ENCODE results near the gene TAC4. TPM values are rescaled to one million over a fixed set of nuclear protein-coding genes. Genes with fewer than 3 reads are reported as not detected.

Gene TAC4
- total RNA-seq, 1 donor from 2014 or later = not detected

- H3K9me3 ChIP-seq (ENCODE audit: insufficient read depth, low read depth, low read length) = no peaks in the 10 kb centered on the region
- no peaks in the 10 kb centered on the region for H3K36me3 ChIP-seq (ENCODE audit: insufficient read depth, low read length)
- Mint-ChIP-seq H3K36me3 (ENCODE audit: low read depth, unreplicated experiment) (peaks cover 11% of the 10 kb centered on the region), H3K4me3 (ENCODE audit: unreplicated experiment) (no peak overlapping the region), H3K27me3 (ENCODE audit: low read depth, unreplicated experiment) (no peaks in the 10 kb centered on the region), H3K27ac (ENCODE audit: unreplicated experiment) (no peak overlapping the region), H3K9me3 (ENCODE audit: unreplicated experiment) (no peaks in the 10 kb centered on the region), H3K4me1 (ENCODE audit: low read depth, unreplicated experiment) (peaks cover 6% of the 10 kb centered on the region)
- no peaks in the 10 kb centered on the region for H3K4me1 ChIP-seq (ENCODE audit: insufficient read depth, low read length)
- no peak overlapping the region for H3K4me2 ChIP-seq (ENCODE audit: low read length)
- H3K27ac ChIP-seq (ENCODE audit: low read depth, low read length) = no peak overlapping the region
- H3K27me3 ChIP-seq (ENCODE audit: insufficient read depth, low read length) = no peaks in the 10 kb centered on the region
- no peak overlapping the region for H2AFZ ChIP-seq (ENCODE audit: low read depth, low read length)
- DNase-seq (ENCODE audit: low read depth) = no peak
- H3K4me3 ChIP-seq (ENCODE audit: insufficient read depth, low read depth, low read length) = no peak overlapping the region
- H3K9ac ChIP-seq (ENCODE audit: low read length) = no peak overlapping the region
- no peaks in the 10 kb centered on the region for H3K79me2 ChIP-seq (ENCODE audit: insufficient read depth, low read length)
- no peaks in the 10 kb centered on the region for H4K20me1 ChIP-seq (ENCODE audit: insufficient read depth, low read length)
- FAIRE-seq = no peak
- TF ChIP-seq CTCF (IDR thresholded peaks at IDR 0.05; ENCODE audit: insufficient read depth, low read depth, low read length) (no peak), EZH2 (IDR thresholded peaks at IDR 0.05; ENCODE audit: insufficient read depth, low read length) (no peak)
Measured at GRCh38 chr17:49842846-49843245, 5.0 kb downstream of the TAC4 start.

GRCh38 chr17:49842371-49842770 lies 5.5 kb downstream of the TAC4 start:
- TF ChIP-seq EZH2 (IDR thresholded peaks at IDR 0.05; ENCODE audit: insufficient read depth, low read length) = no peak
- no peak for TF ChIP-seq CTCF (IDR thresholded peaks at IDR 0.05; ENCODE audit: insufficient read depth, low read depth, low read length)
- H3K36me3 ChIP-seq (ENCODE audit: insufficient read depth, low read length) = no peaks in the 10 kb centered on the region
- H3K27me3 Mint-ChIP-seq (ENCODE audit: low read depth, unreplicated experiment) = no peaks in the 10 kb centered on the region
- DNase-seq (ENCODE audit: low read depth) (no peak), FAIRE-seq (no peak)
- H3K4me1 ChIP-seq (ENCODE audit: insufficient read depth, low read length) = no peaks in the 10 kb centered on the region
- H3K27me3 ChIP-seq (ENCODE audit: insufficient read depth, low read length) = no peaks in the 10 kb centered on the region
- no peaks in the 10 kb centered on the region for H3K9me3 Mint-ChIP-seq (ENCODE audit: unreplicated experiment)
- H3K79me2 ChIP-seq (ENCODE audit: insufficient read depth, low read length) = no peaks in the 10 kb centered on the region
- no peak overlapping the region for H3K4me3 Mint-ChIP-seq (ENCODE audit: unreplicated experiment)
- no peak overlapping the region for H3K4me3 ChIP-seq (ENCODE audit: insufficient read depth, low read depth, low read length)
- no peaks in the 10 kb centered on the region for H3K9me3 ChIP-seq (ENCODE audit: insufficient read depth, low read depth, low read length)
- H3K4me2 ChIP-seq (ENCODE audit: low read length) = no peak overlapping the region
- H3K27ac Mint-ChIP-seq (ENCODE audit: unreplicated experiment) = no peak overlapping the region
- H4K20me1 ChIP-seq (ENCODE audit: insufficient read depth, low read length) = no peaks in the 10 kb centered on the region
- H3K4me1 Mint-ChIP-seq (ENCODE audit: low read depth, unreplicated experiment) = peaks cover 7% of the 10 kb centered on the region
- H3K36me3 Mint-ChIP-seq (ENCODE audit: low read depth, unreplicated experiment) = peaks cover 11% of the 10 kb centered on the region
- H3K27ac ChIP-seq (ENCODE audit: low read depth, low read length) = no peak overlapping the region
- H3K9ac ChIP-seq (ENCODE audit: low read length) = no peak overlapping the region
- no peak overlapping the region for H2AFZ ChIP-seq (ENCODE audit: low read depth, low read length)

DNA sequence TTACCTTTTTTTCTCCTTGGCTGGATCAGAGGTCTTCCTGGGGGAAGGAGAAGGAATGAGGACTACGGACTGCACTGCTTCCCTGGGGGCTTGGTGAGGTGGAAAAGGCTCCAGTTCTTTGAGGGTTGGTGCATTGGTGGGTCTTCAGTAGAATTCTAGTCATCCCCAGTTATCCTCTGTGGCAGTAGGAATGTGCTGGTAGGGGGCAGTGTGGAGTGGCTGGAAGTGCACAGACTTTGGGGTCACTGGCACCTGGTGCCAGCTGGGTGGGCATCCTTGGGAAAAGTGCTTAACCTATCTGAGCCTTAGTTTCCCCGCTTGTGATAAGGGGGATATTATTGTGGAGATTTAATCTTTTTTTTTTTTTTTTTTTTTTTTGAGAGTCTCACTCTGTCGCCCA lies 6.3 kb downstream of the TAC4 start:
- no peak overlapping the region for H3K27ac Mint-ChIP-seq (ENCODE audit: unreplicated experiment)
- TF ChIP-seq CTCF (IDR thresholded peaks at IDR 0.05; ENCODE audit: insufficient read depth, low read depth, low read length) (no peak), EZH2 (IDR thresholded peaks at IDR 0.05; ENCODE audit: insufficient read depth, low read length) (no peak)
- H3K27me3 Mint-ChIP-seq (ENCODE audit: low read depth, unreplicated experiment) = no peaks in the 10 kb centered on the region
- no peaks in the 10 kb centered on the region for H3K9me3 Mint-ChIP-seq (ENCODE audit: unreplicated experiment)
- Histone ChIP-seq H2AFZ (ENCODE audit: low read depth, low read length) (no peak overlapping the region), H3K9ac (ENCODE audit: low read length) (no peak overlapping the region), H3K36me3 (ENCODE audit: insufficient read depth, low read length) (no peaks in the 10 kb centered on the region), H3K27me3 (ENCODE audit: insufficient read depth, low read length) (no peaks in the 10 kb centered on the region), H3K4me3 (ENCODE audit: insufficient read depth, low read depth, low read length) (no peak overlapping the region), H3K79me2 (ENCODE audit: insufficient read depth, low read length) (no peaks in the 10 kb centered on the region), H3K4me2 (ENCODE audit: low read length) (no peak overlapping the region), H3K9me3 (ENCODE audit: insufficient read depth, low read depth, low read length) (no peaks in the 10 kb centered on the region), H3K27ac (ENCODE audit: low read depth, low read length) (no peak overlapping the region), H4K20me1 (ENCODE audit: insufficient read depth, low read length) (no peaks in the 10 kb centered on the region), H3K4me1 (ENCODE audit: insufficient read depth, low read length) (peaks cover 5% of the 10 kb centered on the region)
- peaks cover 10% of the 10 kb centered on the region for H3K4me1 Mint-ChIP-seq (ENCODE audit: low read depth, unreplicated experiment)
- peaks cover 12% of the 10 kb centered on the region for H3K36me3 Mint-ChIP-seq (ENCODE audit: low read depth, unreplicated experiment)
- FAIRE-seq (no peak), DNase-seq (ENCODE audit: low read depth) (no peak)
- no peak overlapping the region for H3K4me3 Mint-ChIP-seq (ENCODE audit: unreplicated experiment)
